ENCODE measurements around the gene PBX3.

Gene PBX3

GRCh38 chr9:125883565-125884217, 136.5 kb downstream of the PBX3 start:
- DNase-seq: no peak

- DNase-seq: no peak
Observed at GRCh38 chr9:125884218-125884595, 137.0 kb downstream of the PBX3 start.

GRCh38 chr9:125885405-125886034, 138.3 kb downstream of the PBX3 start:
- DNase-seq: no peak

- no peak for DNase-seq
Observed at GRCh38 chr9:125886365-125886764, 139.2 kb downstream of the PBX3 start.

GRCh38 chr9:125887172-125887571, 140.0 kb downstream of the PBX3 start:
- no peak for DNase-seq

GRCh38 chr9:125888211-125888610, 141.0 kb downstream of the PBX3 start:
- DNase-seq: no peak

GRCh38 chr9:125889112-125889475, 141.9 kb downstream of the PBX3 start:
- DNase-seq: no peak

- peak; percentile 3 for DNase-seq
Observed at GRCh38 chr9:125889476-125890419, 142.6 kb downstream of the PBX3 start.

GRCh38 chr9:125890826-125891225, 143.7 kb downstream of the PBX3 start:
- DNase-seq: no peak

- DNase-seq: no peak
Observed at GRCh38 chr9:125893277-125893676, 146.1 kb downstream of the PBX3 start.

- DNase-seq: no peak
Observed at GRCh38 chr9:125894566-125894965, 147.4 kb downstream of the PBX3 start.

GRCh38 chr9:125896404-125896803, 149.2 kb downstream of the PBX3 start:
- DNase-seq: no peak

GRCh38 chr9:125896964-125897363, 149.8 kb downstream of the PBX3 start:
- DNase-seq: no peak

GRCh38 chr9:125897481-125897880, 150.3 kb downstream of the PBX3 start:
- DNase-seq: no peak

- DNase-seq: no peak
Observed at GRCh38 chr9:125902214-125902613, 155.0 kb downstream of the PBX3 start.

- no peak for DNase-seq
Observed at GRCh38 chr9:125902831-125903512, 155.8 kb downstream of the PBX3 start.

- DNase-seq: no peak
Observed at GRCh38 chr9:125904155-125904851, 157.1 kb downstream of the PBX3 start.

GRCh38 chr9:125906144-125906543, 159.0 kb downstream of the PBX3 start:
- DNase-seq: no peak

GRCh38 chr9:125906893-125907292, 159.7 kb downstream of the PBX3 start:
- DNase-seq: no peak

- DNase-seq: no peak
Observed at GRCh38 chr9:125908136-125908535, 161.0 kb downstream of the PBX3 start.

- DNase-seq: no peak
Observed at GRCh38 chr9:125908966-125909365, 161.8 kb downstream of the PBX3 start.

GRCh38 chr9:125909459-125909858, 162.3 kb downstream of the PBX3 start:
- no peak for DNase-seq

- DNase-seq: no peak
Observed at GRCh38 chr9:125910286-125910685, 163.1 kb downstream of the PBX3 start.
